Measurements from ENCODE around the gene LRPAP1.
"Not testable (repeated sequence)": the region's sequence is repeated elsewhere in the genome, so short reads cannot be mapped to it uniquely, and the experiment has no call there.

Gene LRPAP1

DNA sequence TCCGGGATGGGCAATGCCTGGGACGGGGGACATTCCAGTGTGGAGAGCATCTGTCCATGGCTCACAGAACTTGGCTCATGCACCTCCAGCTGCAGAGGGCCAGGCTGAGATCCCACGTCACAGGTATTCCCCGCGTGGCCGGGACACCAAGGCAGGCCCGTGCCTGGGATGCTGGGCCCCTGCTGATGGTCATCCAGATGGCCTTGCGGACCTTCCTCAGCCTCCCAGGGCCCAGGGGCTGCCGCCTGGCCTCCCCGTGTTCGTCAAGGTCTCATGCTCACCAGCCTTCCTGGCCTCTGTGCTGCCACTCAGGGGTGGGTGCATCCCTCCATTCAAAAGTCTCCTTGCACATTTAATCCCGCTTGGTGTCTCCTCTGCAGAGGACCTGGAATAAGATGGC is 40.9 kb upstream of the LRPAP1 start:
- DNase-seq (ENCODE audit: low spot score) = no peak
- Histone ChIP-seq H3K27ac (no peak overlapping the region), H3K4me3 (no peak overlapping the region)
- TF ChIP-seq, protein P1, sequence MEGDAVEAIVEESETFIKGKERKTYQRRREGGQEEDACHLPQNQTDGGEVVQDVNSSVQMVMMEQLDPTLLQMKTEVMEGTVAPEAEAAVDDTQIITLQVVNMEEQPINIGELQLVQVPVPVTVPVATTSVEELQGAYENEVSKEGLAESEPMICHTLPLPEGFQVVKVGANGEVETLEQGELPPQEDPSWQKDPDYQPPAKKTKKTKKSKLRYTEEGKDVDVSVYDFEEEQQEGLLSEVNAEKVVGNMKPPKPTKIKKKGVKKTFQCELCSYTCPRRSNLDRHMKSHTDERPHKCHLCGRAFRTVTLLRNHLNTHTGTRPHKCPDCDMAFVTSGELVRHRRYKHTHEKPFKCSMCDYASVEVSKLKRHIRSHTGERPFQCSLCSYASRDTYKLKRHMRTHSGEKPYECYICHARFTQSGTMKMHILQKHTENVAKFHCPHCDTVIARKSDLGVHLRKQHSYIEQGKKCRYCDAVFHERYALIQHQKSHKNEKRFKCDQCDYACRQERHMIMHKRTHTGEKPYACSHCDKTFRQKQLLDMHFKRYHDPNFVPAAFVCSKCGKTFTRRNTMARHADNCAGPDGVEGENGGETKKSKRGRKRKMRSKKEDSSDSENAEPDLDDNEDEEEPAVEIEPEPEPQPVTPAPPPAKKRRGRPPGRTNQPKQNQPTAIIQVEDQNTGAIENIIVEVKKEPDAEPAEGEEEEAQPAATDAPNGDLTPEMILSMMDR (IDR thresholded peaks at IDR 0.05) = no peak

DNA sequence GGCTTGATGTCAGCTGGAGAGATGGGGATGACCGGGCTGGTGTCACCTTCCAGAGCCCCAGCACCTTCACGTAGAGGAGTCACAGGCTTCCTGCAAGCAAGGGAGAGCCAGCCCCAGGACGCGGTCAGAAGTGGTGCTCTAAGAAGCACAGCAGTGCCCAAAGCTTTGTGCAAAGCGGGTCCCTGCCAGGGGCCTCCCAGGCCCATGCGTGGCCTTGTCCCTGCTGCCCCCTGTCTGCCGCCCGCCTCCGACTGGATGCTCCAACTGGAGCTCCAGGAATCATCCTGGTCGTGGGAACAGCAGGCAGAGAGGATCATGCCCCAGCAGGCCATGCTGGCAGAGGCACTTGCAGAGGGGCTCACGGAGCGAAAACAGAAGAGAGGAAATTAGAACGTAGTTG is 40.1 kb upstream of the LRPAP1 start:
- no peak for DNase-seq (ENCODE audit: low spot score)
- TF ChIP-seq, protein P1 (IDR thresholded peaks at IDR 0.05) = no peak
- no peak overlapping the region for H3K4me3 ChIP-seq

DNA sequence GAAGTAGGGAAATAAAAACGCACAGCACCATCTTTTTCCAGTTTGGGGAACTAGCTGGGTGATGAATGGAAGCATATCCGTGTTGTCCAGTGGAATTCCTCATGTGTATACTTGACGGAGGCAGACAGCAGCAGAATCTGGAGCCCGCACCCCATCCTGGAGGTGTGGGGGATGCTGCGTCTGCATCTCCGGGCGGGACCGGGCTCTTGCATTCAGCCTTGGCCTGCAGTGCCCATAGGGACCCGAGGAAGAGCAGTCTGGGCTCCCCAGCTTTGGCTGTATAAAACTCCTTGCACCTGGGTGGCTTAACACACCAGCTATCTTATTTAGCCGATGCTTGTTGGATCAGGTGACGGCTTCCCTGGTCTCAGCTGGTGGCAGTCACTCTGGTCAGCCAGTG is 39.7 kb upstream of the LRPAP1 start:
- no peak overlapping the region for H3K4me3 ChIP-seq
- no peak overlapping the region for H3K27ac ChIP-seq
- no peak for DNase-seq (ENCODE audit: low spot score)
- TF ChIP-seq, protein P1 (IDR thresholded peaks at IDR 0.05) = no peak

More for the DNA sequence above, 40.1 kb upstream of the LRPAP1 start:
- no peak overlapping the region for H3K27ac ChIP-seq

DNA sequence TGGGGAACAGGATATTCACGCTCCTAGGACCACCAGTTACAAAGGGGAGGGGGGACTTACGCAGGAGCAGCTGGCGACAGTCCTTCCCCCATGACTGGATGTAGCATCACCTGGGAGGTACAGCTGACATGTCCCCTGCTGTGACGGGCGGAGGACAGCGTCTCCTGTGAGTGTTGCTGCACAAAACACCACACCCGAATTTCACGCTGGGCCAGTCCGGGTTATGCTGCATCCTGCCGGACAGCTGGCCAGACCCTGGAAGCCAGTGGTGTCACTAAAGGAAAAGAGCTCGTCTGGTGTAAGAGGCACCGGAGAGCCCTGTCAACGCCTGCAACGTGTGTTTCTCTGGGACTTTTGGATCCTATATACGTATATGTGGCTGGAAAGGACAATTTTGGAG is 38.7 kb upstream of the LRPAP1 start:
- not testable (repeated sequence) for H3K4me3 ChIP-seq; DNase-seq (ENCODE audit: low spot score); H3K27ac ChIP-seq

DNA sequence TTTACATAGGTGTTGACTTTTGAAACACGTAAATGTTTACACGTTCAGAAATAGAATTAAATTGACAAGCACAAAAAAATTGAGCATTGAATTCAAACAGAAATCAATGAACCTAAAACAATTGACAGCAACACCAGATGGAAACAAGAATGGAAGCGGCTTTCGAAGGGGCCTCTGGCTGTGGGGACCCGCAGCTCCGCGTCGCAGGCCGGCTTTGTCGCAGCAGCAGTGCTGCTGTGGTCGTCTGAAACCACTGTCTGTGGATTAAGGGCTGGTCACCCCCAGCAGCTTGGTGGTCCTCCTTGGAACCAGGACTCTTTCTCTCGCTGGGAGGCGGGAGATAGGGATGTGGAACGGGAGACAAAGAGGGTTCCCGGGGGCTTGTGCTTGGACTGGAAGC is 37.4 kb upstream of the LRPAP1 start:
- H3K4me3 ChIP-seq; DNase-seq (ENCODE audit: low spot score): not testable (repeated sequence)

DNA sequence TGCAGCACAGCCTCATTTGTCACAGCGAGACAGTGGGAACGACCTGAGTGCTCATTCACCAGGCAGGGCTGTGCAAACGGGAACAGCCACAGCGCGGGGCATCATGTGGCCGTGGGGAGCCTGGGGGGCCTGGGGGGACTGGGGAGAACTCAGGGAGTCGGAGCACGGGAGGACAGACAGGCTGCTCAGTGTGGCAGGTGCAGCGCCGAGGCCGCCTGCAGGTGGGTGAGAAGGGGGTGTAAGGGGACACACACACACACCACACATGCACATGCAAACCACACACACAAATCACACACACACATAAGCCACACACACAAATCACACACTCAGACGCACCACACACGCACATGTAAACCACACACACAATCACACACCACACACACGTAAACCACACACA is 34.5 kb upstream of the LRPAP1 start:
- not testable (repeated sequence) for DNase-seq (ENCODE audit: low spot score); H3K27ac ChIP-seq

More for the DNA sequence above, 37.4 kb upstream of the LRPAP1 start:
- H3K27ac ChIP-seq = not testable (repeated sequence)

DNA sequence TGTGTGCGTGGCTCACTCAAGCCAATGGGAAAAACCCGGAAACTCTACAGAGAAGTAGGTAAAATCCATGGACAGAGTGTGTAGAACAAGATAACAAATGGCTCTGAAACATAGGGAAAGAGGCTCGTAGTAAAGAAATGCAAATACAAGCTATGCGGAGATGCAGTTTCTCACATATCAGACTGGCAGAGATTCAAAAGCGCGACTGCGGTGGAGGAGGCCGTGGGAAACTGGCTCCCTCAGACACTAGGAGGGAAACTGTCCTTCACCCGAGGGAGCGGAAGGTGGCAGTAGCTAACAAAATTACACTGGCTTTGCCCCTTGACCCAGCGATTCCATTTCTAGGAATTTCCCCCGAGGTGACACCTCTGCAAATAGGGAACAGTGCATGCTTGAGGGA is 34.1 kb upstream of the LRPAP1 start:
- H3K27ac ChIP-seq; H3K4me3 ChIP-seq; DNase-seq (ENCODE audit: low spot score): not testable (repeated sequence)

More for the DNA sequence above, 34.5 kb upstream of the LRPAP1 start:
- not testable (repeated sequence) for H3K4me3 ChIP-seq

DNA sequence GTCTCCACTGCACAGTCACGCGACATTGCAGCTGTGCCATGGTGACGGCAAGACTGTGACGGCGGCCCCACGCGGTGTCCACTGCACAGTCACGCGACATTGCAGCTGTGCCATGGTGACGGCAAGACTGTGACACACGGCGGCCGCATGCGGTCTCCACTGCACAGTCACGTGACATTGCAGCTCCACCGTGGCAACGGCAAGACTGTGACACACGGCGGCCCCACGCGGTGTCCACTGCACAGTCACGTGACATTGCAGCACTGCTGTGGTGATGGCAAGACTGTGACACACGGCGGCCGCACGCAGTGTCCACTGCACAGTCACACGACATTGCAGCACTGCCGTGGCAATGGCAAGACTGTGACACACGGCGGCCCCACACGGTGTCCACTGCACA is 32.7 kb upstream of the LRPAP1 start:
- H3K27ac ChIP-seq; H3K4me3 ChIP-seq; DNase-seq (ENCODE audit: low spot score): not testable (repeated sequence)

DNA sequence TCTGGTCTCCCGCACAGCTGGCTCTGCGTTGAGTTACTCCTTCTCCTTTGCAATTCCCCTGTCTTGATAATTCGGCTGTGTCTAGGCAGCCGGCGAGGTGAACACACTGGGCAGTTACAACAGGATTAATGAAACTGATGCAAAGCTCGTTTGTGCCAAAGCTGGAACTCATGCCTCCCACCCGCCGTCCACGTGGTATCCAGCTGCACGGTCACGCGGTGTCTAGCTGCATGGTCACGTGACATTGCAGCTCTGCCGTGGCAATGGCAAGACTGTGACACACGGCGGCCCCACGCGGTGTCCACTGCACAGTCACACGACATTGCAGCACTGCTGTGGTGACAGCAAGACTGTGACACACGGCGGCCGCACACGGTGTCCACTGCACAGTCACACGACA is 31.2 kb upstream of the LRPAP1 start:
- TF ChIP-seq, protein P1 (IDR thresholded peaks at IDR 0.05) = no peak
- Histone ChIP-seq H3K4me3 (no peak overlapping the region), H3K27ac (no peak overlapping the region)
- no peak for DNase-seq (ENCODE audit: low spot score)

DNA sequence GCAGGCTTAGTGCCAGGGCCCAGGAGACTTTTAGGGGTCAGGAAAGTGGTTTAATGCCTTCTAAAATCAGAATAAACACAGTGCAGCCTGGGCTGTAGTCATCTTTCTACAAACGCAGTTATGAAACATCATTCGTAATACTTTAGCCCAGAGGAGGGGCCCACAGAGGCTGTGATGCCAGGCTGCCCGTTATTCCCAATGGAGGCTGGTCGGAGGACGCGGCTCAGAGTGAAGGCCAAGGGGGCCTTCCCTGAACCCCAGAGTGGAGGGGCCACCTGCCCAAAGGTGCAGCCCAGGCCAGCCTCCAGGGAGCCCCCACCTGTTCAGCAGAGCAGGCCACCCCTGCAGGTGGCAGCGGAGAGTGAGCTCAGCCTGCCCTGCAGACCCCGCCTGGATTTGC is 29.9 kb upstream of the LRPAP1 start:
- not testable (repeated sequence) for H3K4me3 ChIP-seq; DNase-seq (ENCODE audit: low spot score); H3K27ac ChIP-seq

DNA sequence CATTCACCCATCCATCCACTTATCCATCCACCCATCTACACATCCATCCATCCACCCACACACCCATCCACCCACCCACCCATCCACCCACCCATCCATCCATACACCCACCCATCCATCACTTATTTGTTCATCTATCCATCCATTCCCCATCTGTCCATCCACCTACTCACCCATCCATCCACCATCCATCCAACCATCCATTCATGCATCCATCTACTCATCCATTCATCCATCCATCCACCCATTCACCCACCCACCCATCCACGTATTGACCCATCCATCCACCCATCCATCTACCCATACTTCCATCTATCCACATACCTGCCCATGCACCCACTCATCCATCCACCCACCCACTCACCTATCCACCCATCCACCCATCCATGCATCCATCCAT is 28.2 kb upstream of the LRPAP1 start:
- not testable (repeated sequence) for H3K27ac ChIP-seq; DNase-seq (ENCODE audit: low spot score); H3K4me3 ChIP-seq

DNA sequence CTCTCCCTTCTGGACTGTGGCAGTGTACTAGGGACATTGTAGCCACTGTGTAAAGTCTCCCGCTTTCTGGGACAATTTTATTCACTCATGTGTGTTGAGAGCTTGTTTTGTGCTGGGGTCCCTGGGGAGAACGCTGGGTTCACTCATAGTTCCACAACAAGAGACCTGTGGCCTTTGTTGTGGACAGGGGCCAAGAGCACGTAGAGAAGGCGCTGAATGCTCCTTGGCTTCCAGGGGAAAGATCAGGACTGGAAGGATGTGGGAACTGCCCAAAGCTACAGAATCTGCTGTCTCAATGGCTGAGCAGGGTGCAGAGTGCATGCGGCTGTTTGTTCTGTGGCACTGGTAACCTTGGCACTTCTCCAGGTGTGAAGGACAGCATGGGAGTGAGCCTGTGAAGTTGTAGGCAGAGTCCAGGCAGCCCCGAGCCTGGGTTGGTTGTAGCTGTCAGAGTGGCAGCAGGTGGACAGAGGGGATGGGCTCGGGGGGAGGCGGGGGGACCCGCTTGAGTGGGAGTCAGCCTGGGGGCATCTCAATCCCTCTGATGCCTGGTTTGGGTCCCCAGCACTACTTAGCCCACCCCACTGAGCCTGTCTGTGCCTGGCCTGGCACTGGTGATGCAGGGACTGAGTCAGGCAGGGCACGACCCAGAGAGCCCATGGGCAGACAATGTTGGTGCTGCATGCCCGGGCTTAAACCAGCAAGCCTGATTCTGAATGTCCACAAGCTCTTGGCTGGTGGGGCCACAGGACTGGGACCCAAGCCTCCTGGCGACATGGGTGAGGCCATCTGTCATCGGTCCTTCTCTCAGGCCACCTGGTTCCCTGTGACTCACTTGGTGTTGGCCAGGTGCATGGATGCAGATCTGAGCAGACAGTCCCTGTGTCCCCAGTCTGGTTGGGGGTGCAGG is 27.4 kb upstream of the LRPAP1 start:
- H3K4me3 ChIP-seq; H3K27ac ChIP-seq; DNase-seq (ENCODE audit: low spot score): not testable (repeated sequence)

DNA sequence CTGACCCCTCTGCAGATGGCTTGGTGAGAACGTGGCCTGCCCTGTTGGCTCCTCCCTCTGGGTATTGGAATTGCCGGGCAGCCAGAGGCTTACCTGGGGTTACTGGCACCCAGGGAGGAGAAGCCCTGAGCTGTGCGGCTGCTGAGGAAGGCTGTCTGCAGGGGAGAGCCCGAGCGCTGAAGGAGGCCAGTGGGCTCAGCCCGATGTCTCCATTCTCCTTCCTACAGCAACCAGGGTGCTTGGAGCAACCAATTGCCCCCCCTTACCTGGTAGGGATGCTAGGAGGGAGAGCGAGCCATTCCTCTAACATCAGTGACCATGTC is 26.3 kb upstream of the LRPAP1 start:
- not testable (repeated sequence) for DNase-seq (ENCODE audit: low spot score); H3K27ac ChIP-seq; H3K4me3 ChIP-seq

DNA sequence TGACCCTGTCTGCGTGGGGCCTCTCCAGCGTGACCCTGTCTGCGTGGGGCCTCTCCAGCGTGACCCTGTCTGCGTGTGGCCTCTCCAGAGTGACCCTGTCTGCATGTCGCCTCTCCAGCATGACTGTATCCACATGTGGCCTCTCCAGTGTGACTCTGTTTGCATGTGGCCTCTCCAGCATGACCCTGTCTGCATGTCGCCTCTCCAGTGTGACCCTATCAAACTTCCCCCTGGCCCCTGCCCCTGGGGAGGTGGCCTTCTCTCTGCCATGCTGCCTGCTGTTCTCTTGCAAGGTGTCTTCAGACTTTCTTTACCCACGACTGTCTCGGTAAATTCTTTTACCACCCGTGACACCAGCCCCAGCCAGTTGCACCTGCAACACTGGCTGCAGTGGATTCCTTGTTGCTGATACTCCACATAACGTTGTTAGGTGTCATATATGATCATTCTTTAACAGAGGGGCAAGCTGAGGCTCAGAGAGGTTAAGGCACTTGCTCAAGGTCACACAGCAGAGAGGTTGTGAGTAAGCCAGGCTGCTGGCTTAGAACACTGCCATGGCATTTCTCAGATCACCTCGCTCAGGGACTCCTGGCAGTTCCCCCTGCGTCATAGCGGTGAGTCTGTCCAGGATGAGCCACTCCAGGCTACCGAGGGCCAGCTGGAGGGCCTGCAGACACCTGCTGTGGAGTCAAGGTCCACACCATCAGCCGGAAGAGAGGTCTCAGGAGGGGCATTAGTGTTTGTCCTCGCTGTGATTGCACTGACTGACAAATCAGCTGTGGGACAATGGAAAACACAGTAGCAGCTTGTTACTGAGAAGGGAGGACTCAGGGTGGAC is 25.7 kb upstream of the LRPAP1 start:
- H3K4me3 ChIP-seq; H3K27ac ChIP-seq; DNase-seq (ENCODE audit: low spot score): not testable (repeated sequence)

Data from coronary artery (tissue), 2 donors.